ENCODE data around the gene ZNF354B.

DNA sequence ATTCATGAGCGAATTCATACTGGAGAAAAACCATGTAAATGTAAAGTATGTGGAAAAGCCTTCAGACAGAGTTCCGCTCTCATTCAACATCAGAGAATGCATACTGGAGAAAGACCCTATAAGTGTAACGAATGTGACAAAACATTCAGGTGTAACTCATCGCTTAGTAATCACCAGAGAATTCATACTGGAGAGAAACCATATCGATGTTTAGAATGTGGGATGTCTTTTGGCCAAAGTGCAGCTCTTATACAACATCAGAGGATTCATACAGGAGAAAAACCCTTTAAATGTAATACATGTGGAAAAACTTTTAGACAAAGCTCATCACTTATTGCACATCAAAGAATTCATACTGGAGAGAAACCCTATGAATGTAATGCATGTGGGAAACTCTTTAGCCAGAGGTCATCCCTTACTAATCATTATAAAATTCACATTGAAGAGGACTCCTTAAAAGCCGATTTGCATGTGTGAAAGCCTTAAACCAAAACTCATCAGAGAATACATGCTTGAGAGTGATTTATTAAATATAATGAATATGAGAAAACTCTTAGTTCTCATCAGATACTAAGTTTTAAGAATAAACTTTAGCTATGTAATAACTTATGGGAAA lies 24.2 kb downstream of the ZNF354B start:
- TF ChIP-seq CTCF (IDR thresholded peaks at IDR 0.05 in 8 of 11, conservative IDR thresholded peaks at IDR 0.05 in 3 of 11) (no peak), POLR2AphosphoS5 (IDR thresholded peaks at IDR 0.05) (no peak)
